Endothelial cell (in vitro differentiated cells): ENCODE results near the gene CLEC3A. TPM values are rescaled to one million over a fixed set of nuclear protein-coding genes. Genes with fewer than 3 reads are reported as not detected.
A peak's percentile ranks its signal among the peaks of the same experiment; 100 is the strongest.

Source experiments
- DNase-seq: peaks from one replicate; pipeline ENCODE4 v3.0.0; 2021; ENCODE audit warnings: low spot score
- H3K27ac Mint-ChIP-seq: one replicate; pipeline ENCODE4 v1.8.0; 2021; ENCODE audit warnings: mixed read lengths, inconsistent platforms; ENCODE audit not compliant: unreplicated experiment
- H3K27me3 Mint-ChIP-seq: one replicate; pipeline ENCODE4 v1.8.0; 2021; ENCODE audit warnings: mild to moderate bottlenecking, moderate library complexity, mixed read lengths, inconsistent platforms; ENCODE audit not compliant: unreplicated experiment
- H3K36me3 Mint-ChIP-seq: one replicate; pipeline ENCODE4 v1.8.0; 2021; ENCODE audit warnings: mild to moderate bottlenecking, low read depth, mixed read lengths, inconsistent platforms; ENCODE audit not compliant: unreplicated experiment
- H3K4me1 Mint-ChIP-seq: one replicate; pipeline ENCODE4 v1.8.0; 2021; ENCODE audit warnings: mild to moderate bottlenecking, mixed read lengths, inconsistent platforms; ENCODE audit not compliant: unreplicated experiment
- H3K4me3 Mint-ChIP-seq: one replicate; pipeline ENCODE4 v1.8.0; 2021; ENCODE audit warnings: mild to moderate bottlenecking, mixed read lengths, inconsistent platforms; ENCODE audit not compliant: unreplicated experiment
- H3K9me3 Mint-ChIP-seq: one replicate; pipeline ENCODE4 v1.8.0; 2021; ENCODE audit warnings: mixed read lengths, inconsistent platforms; ENCODE audit not compliant: unreplicated experiment
- long read RNA-seq: library from polyadenylated mRNA; unstranded; transcript quantifications from one replicate; pipeline ENCODE4 v2.0.0, GENCODE V29; 2020; ENCODE audit not compliant: unreplicated experiment
- total RNA-seq: library from RNA; stranded (reverse); fragmentation: NEBNext Ultra II Directional; extraction: Animal tissue kit (Norgen Biotek cat#: 25700); gene quantifications from one replicate; pipeline ENCODE4 v1.2.1, GENCODE V29; 2021; ENCODE audit not compliant: unreplicated experiment
- TF ChIP-seq, protein P1 (sequence below): fragments of 200-600 bp; sonication (generic); IDR thresholded peaks from one replicate; pipeline ENCODE4 v1.5.0; 2021; ENCODE audit warnings: antibody characterized with exemption; ENCODE audit not compliant: unreplicated experiment

CLEC3A gene, protein sequence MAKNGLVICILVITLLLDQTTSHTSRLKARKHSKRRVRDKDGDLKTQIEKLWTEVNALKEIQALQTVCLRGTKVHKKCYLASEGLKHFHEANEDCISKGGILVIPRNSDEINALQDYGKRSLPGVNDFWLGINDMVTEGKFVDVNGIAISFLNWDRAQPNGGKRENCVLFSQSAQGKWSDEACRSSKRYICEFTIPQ
- total RNA-seq, result not detected
- long read RNA-seq, result 0 reads

DNA sequence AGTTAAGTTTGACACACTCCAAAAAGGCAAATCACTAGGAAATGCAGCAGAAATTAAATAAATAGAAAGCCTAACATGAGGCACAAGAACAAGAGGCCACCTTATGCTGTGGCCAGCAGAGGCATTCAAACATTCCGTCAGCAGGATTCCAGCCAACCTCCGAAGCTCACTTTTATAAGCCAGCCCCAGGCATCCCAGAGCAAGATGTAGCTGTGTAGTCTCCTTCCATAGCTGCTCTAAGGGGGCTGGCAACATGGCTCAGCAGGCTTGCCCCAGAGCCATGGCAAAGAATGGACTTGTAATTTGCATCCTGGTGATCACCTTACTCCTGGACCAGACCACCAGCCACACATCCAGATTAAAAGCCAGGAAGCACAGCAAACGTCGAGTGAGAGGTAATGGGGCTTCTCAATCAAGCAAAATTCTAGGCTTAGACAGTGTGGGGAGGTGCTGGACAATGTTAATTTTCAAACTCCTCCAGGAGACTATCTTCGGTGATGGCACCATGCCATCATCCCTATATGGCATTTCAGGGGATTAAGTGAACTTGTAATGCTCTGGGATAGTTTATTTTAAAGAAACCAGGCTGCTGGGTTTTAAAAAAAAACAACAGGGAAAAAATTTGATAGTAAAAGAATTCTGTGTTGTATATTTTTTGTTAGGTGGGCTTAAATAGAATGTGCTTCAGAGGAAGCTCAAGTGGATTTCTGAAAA is at the start of gene CLEC3A:
CLEC3A (plus strand) TSS at position 202 of the 714 bp plus-strand sequence; CDS start at position 281, 79 bp downstream.
- Mint-ChIP-seq H3K36me3 (no peaks in the 10 kb centered on the region), H3K4me3 (no peak within 1 kb of the TSS), H3K27me3 (peaks cover 2% of the 10 kb centered on the region), H3K4me1 (no peaks in the 10 kb centered on the region), H3K9me3 (no peaks in the 10 kb centered on the region), H3K27ac (no peak within 1 kb of the TSS)
- TF ChIP-seq, protein P1, sequence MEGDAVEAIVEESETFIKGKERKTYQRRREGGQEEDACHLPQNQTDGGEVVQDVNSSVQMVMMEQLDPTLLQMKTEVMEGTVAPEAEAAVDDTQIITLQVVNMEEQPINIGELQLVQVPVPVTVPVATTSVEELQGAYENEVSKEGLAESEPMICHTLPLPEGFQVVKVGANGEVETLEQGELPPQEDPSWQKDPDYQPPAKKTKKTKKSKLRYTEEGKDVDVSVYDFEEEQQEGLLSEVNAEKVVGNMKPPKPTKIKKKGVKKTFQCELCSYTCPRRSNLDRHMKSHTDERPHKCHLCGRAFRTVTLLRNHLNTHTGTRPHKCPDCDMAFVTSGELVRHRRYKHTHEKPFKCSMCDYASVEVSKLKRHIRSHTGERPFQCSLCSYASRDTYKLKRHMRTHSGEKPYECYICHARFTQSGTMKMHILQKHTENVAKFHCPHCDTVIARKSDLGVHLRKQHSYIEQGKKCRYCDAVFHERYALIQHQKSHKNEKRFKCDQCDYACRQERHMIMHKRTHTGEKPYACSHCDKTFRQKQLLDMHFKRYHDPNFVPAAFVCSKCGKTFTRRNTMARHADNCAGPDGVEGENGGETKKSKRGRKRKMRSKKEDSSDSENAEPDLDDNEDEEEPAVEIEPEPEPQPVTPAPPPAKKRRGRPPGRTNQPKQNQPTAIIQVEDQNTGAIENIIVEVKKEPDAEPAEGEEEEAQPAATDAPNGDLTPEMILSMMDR, result no peak
- no peak for DNase-seq

DNA sequence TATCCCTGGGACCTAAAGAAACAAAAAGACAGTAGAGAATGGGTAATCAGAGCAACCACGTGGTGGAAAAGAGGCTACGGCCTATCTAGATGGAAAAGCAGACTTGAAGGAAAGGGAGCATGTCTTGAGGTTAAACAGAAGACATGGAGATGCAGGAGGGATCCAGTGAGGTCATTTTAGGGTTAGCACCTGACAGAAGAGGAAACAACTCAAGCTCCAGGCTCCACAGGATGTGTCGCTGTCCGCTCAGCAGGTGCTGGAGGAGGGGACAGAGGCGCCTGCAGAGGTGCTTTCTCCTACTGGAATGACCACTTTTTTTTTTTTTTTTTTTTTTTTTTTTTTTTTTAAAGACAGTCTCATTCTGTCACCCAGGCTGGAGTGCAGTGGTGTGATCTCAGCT is 47.5 kb upstream of the CLEC3A start:
- H3K36me3 Mint-ChIP-seq, result no peaks in the 10 kb centered on the region
- peak; percentile 46 for DNase-seq
- peaks cover 1% of the 10 kb centered on the region for H3K27me3 Mint-ChIP-seq
- H3K9me3 Mint-ChIP-seq, result no peaks in the 10 kb centered on the region
- TF ChIP-seq, protein P1, result no peak
- H3K4me1 Mint-ChIP-seq, result peaks cover 15% of the 10 kb centered on the region
- no peak overlapping the region for H3K4me3 Mint-ChIP-seq
- no peak overlapping the region for H3K27ac Mint-ChIP-seq

- peaks cover 15% of the 10 kb centered on the region for H3K4me1 Mint-ChIP-seq
These were observed 46.4 kb upstream of the CLEC3A start for GRCh38 chr16:77975942-77976341.

DNA sequence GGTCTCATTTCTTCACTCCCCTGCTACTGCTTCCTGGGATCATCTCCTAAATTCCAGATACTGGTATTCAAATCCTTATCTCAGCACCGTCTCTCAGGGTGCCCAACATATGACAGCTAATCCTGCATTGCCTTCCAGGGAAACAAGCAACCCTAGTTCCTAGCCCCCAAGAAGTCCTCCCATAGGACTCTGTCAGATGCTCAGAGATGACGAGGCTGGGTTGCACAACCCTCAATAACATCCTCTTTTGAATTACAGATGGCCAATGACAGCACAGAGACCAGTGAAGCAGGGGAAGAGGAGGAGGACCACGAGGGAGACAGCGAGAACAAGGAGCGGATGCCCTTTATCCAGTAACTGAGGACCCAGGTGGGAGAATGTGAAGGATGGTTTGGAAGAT is 45.0 kb upstream of the CLEC3A start:
- Mint-ChIP-seq H3K27me3 (peaks cover 1% of the 10 kb centered on the region), H3K4me3 (no peak overlapping the region), H3K36me3 (no peaks in the 10 kb centered on the region), H3K27ac (no peak overlapping the region), H3K4me1 (peaks cover 12% of the 10 kb centered on the region), H3K9me3 (no peaks in the 10 kb centered on the region)
- no peak for DNase-seq
- TF ChIP-seq, protein P1, result no peak

More at GRCh38 chr16:77975942-77976341, 46.4 kb upstream of the CLEC3A start:
- Mint-ChIP-seq H3K4me3 (no peak overlapping the region), H3K9me3 (no peaks in the 10 kb centered on the region), H3K36me3 (no peaks in the 10 kb centered on the region), H3K27ac (no peak overlapping the region), H3K27me3 (peaks cover 1% of the 10 kb centered on the region)
- TF ChIP-seq, protein P1, result no peak
- DNase-seq, result no peak

- Mint-ChIP-seq H3K36me3 (no peaks in the 10 kb centered on the region), H3K4me1 (no peaks in the 10 kb centered on the region), H3K4me3 (no peak overlapping the region), H3K27ac (no peak overlapping the region), H3K9me3 (no peaks in the 10 kb centered on the region), H3K27me3 (peaks cover 7% of the 10 kb centered on the region)
- TF ChIP-seq, protein P1, result no peak
- no peak for DNase-seq
These were observed 37.2 kb upstream of the CLEC3A start for GRCh38 chr16:77985111-77985510.
